Head of caudate nucleus (tissue), 42 donors: ENCODE results near the gene MAP3K4.

Source experiments
- DNase-seq, 42 donors: peaks; one replicate each; pipeline versions ENCODE4 v3.0.0 to v3.0.0-alpha.2; 2020 to 2021; ENCODE audit warnings: mixed read lengths in 7 of 42
- intact Hi-C: fragments of 100-400 bp; cut with DNase I; formaldehyde crosslinking; loops from one replicate; pipeline ENCODE4 v1.15.0; 2022

The MAP3K4 gene, protein sequence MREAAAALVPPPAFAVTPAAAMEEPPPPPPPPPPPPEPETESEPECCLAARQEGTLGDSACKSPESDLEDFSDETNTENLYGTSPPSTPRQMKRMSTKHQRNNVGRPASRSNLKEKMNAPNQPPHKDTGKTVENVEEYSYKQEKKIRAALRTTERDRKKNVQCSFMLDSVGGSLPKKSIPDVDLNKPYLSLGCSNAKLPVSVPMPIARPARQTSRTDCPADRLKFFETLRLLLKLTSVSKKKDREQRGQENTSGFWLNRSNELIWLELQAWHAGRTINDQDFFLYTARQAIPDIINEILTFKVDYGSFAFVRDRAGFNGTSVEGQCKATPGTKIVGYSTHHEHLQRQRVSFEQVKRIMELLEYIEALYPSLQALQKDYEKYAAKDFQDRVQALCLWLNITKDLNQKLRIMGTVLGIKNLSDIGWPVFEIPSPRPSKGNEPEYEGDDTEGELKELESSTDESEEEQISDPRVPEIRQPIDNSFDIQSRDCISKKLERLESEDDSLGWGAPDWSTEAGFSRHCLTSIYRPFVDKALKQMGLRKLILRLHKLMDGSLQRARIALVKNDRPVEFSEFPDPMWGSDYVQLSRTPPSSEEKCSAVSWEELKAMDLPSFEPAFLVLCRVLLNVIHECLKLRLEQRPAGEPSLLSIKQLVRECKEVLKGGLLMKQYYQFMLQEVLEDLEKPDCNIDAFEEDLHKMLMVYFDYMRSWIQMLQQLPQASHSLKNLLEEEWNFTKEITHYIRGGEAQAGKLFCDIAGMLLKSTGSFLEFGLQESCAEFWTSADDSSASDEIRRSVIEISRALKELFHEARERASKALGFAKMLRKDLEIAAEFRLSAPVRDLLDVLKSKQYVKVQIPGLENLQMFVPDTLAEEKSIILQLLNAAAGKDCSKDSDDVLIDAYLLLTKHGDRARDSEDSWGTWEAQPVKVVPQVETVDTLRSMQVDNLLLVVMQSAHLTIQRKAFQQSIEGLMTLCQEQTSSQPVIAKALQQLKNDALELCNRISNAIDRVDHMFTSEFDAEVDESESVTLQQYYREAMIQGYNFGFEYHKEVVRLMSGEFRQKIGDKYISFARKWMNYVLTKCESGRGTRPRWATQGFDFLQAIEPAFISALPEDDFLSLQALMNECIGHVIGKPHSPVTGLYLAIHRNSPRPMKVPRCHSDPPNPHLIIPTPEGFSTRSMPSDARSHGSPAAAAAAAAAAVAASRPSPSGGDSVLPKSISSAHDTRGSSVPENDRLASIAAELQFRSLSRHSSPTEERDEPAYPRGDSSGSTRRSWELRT (N-terminal part only)

DNA sequence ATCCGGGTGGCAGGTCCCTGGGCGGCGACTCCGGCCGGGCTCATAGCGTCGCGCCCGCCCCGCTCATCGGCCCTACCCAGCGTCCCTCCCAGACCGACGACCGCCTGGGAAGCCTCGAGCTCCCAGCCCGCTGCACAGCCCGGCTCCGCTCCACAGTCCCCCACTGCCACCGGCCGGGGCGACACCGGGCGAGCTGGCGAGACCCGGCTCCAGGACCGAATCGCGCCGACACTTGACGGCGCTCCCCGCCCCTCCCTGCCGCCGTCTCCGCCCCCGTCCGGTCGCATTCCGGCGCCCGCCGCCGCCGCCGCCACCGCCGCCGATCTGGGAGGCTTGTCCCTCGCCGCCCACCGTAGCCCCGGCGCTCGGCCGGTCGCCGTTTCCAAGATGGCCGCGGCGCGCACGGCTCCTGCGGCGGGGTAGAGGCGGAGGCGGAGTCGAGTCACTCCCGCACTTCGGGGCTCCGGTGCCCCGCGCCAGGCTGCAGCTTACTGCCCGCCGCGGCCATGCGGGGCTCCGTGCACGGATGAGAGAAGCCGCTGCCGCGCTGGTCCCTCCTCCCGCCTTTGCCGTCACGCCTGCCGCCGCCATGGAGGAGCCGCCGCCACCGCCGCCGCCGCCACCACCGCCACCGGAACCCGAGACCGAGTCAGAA, at the start of gene MAP3K4:
TSS of gene MAP3K4 (plus strand) at position 364 of the 655 bp plus-strand sequence. CDS start at position 527, 163 bp downstream.
- intact Hi-C loops, result loop anchor here (5.0 kb wide), 1 partner anchor 59 kb away; no protein-coding TSS in a partner anchor
- DNase-seq, result peak; percentile 28 to 91 (median 82)

DNA sequence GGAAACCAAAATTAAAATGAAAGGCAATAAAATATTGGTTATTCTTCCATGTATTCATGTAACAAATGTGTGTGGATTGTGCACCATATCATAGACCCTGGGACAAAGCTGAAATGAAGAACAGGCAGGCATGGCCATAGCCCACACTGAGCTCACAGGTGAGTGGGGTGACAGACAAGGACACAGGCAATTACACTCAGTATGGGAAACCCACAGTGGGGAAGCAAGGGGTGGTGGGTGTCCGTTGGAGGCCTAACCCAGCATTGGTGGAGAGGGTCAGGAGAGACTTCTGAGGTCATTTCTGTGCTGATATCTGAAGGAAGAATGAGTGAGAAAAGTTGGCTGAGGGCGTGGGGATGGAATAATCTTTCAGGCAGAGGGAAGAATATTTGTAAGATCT, 47.6 kb upstream of the MAP3K4 start:
- DNase-seq, result no peak
- intact Hi-C loops, result no loop called here

DNA sequence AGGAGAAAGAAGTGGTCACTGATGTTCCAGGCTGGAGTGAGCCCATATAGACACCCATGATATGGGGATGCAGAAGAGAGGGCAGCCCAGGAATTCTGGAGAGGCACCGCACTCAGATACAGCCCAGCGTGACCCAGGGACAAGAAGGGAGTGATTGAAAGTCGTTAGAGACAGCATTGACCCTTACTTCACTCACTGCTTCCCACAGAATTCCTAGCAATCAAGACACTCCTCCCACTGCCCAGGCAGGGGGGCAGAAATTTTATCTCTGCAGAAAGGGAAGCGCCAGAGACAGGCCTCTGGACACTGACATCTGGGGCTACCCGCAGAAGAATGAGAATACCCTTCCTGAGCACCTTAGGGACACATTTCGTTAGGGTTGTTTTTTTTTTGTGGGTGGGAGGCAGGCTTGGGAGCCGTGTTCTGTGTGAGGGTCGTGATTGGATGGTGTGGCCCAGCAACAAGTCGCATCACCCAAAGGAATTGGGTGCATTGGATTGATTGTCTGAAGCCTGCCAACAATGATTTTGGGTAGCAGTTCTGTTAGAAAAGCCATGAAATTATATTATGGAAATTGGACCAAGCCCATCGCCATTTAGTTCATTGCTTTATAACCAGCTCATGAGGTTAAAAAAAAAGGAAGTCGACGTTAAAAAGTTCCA, 45.9 kb upstream of the MAP3K4 start:
- DNase-seq, result no peak
- intact Hi-C loops, result no loop called here

DNA sequence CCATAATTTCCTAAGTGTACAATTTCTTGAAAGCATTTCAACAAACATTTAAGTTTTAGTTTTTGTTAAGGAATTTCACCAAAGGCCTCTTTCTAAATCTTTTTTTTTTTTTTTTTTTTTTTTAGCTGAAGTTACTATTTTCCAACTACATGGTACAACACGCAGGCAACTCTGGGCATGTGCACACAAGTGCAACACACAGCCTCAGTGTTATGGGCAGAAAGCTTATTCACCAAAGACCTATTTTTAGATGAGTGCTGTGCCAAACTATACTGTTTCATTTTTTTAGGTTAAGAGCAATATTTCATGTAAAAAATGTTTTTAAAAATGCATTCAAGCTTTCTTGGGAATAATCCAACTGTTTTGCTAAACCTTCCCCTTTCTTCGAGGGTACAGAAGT, 42.0 kb upstream of the MAP3K4 start:
- DNase-seq, result no peak
- intact Hi-C loops, result no loop called here

DNA sequence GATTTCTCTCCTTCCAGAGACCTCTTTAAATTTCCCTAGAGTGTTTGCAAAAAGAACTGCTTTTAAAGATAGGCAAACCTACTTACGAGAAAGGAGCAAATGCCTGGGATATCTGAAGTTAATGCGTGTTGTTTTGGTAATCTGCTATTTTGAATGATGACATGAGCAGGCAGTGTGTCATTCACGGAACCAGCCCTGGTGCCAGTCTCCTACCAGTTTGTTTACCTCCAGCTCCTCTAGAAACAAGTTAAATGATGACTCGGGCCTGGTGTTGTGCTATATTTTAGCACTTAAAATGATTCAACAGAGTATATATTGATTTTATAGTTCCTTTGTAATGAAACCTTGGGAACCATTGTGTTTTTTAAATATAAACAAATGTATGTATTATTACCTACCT, 41.1 kb upstream of the MAP3K4 start:
- intact Hi-C loops, result no loop called here
- no peak for DNase-seq

DNA sequence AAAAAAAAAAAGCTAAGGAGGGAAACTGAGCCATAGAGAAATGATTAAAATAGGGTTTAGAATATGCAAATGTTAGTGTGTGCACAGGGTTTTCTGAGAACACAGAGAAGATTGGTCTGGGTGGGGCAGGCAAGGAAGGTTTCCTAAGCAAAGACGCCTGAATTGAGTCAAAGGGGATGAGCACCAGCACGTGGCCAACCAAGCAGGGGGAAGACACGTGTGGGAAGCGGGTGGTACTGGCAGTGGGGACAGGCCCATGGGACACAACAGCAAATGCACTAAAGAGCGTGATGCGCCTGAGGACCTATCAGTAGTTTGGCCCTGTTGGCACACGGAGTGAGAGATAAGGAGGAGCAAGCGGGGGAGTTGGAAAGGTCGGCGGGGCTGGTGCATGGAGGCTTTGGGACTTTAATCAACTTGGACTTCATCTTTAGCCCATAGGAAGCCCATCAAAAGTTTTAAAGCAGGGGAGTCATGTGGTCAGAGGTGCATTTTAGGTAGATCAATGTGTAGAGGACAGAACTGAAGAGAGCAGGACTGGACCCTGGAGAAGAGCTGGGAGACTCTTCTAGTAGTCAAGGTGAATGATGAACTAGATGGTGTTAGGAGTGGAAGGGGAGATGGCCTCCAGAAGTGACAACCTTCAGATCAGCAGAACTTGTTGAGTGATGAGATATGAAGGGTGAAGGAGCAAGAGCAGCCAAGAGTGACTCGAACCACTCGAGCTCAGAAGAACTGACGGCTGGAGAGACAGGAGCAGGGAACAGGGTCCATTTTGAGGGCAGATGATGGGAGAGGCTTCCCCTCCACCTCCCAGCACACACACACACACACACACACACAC, 40.2 kb upstream of the MAP3K4 start:
- DNase-seq, result no peak
- intact Hi-C loops, result no loop called here

DNA sequence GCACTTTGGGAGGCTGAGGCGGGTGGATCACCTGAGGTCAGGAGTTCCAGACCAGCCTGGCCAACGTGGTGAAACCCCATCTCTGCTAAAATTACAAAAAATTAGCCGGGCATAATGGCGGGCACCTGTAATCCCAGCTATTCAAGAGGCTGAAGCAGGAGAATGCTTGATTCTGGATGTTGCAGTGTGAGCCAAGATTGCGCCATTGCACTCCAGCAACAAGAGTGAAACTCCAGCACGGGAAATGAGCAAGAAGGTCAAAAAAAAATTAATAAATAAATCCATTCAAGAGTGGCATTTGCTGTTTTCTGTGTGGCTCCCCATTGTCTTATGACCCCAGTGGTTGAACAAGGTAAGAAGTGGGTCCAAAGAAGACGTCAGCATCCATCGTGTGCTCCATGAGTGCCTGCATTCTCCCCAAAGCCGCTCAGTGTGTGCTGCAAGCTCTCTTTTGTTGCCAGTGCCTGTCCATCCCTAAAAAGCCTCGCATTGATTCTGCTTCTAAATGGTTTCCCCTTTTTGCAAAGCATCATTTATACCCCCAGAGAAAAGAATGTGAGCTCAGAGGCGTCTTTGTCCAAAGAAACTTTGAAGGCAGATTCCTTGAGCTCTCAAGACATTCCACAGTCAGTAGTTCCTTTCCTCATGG, 38.8 kb upstream of the MAP3K4 start:
- DNase-seq, result no peak

DNA sequence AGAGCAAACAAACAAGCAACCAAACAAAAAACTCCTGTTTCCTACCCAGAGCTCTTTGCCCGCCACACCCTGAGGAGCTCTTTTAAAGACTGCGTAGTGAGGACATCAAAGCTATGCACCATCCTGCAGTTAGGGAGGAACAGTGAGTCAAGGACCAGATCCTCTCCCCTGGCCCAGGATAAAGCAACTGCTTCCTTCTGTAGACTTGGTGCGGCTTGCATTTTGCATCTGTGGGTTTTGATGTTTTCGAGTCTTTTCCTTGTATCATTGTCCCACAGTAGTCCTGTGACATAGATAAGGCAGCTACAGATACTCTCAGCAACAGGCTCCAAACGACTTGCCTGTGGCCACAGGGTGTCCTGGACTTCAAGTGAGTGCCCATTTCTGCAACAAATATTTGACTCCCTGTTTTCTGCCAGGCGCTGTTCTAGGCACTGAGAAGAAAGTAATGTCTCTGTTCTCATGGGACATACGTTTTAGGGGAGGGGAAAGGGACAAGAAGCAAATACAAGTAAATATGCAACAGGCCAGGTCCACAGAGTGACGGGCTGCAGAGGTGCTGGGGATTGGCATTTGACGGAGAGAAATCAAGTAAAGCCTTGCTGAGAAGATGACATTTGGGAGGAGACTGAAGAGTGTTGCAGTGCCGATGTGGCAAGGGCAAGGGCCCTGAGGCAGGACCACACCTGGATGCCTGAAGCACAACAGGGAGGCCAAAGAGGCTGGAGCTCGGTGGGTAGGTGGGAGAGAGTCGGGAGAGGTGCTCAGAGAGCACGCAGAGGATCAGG, 35.9 kb upstream of the MAP3K4 start:
- intact Hi-C loops, result no loop called here
- DNase-seq, result no peak

More for the DNA sequence above, 38.8 kb upstream of the MAP3K4 start:
- intact Hi-C loops, result no loop called here

DNA sequence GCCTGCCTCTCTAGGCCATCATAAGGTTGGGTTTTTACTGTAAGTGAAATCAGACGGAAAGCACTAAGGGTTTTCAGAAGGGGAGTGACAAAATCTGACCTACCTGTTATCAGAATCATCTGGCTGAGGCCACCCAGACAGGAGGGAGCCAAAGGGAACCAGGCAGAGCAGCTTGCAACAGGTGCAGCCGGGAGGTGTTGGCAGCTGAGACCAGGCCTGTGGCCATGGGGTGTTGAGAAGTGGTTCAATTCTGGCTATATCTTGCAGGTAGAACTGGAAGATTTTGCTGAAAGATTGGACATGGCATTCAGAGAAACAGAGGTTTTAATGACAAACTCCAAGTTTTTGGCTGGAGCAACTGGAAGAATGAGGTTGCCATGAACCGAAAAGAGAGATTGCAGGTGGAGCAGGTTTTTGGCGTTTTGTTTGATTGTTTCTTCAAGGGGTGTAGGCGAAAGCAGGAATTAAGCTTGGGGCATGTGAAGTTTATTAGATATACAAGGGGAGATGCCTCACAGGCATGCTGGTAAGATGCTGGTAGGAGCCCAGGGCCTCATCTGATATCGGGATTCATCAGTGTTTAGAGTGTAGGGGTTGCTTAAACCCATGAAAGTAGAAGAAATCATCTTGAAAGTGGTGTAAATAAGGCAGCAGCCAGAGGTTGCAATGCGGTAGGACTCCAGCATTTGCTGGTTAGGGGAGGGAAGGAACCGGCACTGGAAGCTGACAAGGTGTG, 35.1 kb upstream of the MAP3K4 start:
- intact Hi-C loops, result no loop called here
- DNase-seq, result no peak

DNA sequence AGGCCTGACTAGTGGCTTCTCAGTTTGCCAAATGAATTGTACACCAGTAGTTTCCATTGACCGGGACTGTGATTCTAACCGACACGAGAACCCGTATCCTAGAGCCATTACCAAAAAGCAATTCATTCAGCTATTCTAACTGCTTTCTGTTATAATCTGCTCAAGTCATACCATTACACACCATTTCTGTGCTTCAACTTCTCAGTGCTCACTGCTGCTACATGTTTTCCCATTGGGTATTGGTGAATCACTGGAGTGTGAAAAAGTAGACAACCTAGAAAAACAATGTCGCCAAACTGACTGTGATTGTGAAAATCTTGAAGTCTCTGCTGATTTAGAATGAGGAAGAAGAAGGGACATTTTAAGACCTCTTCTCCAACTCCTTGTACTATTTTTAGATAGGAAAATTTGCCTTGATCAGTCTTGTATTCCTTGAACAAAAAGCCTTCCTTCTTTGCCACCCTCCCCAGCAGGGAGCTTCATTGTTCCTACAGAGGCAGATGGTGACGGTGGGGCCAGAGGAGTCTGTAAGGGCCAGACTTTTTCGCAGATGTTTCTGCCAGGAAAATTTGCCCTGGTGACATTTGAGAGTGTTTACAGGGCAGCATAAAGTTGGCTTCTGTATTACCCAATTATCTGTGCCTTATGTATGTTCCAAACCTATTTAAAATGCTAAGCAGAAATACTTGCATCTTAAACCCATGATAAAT, 31.7 kb upstream of the MAP3K4 start:
- DNase-seq, result no peak
- intact Hi-C loops, result no loop called here

DNA sequence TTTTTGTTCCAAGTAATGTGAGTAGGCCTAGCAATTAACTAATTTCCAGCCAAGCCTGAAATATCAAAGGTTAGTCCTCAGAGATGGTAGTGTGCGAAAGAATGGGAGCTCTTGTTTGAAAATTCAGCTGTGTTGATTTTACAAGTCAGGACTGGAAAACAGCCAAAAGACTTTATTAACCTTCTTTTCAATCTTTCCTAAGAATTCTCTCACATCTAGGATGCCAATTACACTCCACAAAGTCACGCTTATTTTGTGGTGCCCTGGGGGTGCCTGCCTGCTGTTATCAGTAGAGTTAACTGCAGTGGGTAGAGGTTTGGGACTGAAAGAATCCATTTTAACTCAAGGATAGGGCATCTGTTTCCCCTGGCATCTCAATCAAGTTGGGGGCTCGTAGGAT, 30.7 kb upstream of the MAP3K4 start:
- peak in 3 of 42 donors; percentile 4 to 12 (median 5) for DNase-seq
- intact Hi-C loops, result no loop called here

DNA sequence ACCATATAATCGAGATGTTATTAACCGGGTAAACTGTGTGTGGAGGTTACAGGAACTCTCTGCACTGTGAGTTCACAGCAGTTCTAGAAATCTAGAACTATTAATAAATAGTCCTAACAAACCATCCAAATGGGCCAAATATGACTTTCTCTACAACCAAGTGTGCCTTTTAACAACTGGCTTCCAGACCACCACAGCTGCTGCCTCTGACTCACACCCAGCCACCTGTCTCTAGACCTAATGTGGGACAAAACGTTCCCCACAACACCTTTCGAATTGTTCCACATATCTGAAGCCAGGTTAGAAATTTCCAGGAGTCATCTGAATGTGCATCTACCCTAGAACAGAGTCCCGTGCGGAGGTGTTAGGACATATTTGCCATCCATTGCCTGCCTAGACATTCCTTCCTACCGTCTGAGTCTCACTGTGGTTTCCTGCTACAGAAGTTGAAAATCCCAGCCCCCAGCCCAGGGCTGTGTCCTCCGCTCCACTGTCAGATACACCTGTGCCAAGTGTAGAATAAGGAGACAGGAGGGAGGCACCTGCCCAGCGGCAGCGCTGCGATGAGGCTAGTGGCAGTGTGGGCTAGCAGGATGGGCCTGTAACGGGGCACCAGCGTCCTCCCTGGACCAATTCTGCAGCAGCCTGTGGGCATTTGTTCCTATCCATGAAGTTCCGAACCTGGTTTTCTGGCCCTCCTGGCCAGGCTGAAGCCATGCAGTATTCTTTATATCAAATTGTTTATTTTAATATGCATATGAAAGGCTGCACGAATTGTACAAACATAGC, 28.5 kb upstream of the MAP3K4 start:
- no peak for DNase-seq
- intact Hi-C loops, result no loop called here

DNA sequence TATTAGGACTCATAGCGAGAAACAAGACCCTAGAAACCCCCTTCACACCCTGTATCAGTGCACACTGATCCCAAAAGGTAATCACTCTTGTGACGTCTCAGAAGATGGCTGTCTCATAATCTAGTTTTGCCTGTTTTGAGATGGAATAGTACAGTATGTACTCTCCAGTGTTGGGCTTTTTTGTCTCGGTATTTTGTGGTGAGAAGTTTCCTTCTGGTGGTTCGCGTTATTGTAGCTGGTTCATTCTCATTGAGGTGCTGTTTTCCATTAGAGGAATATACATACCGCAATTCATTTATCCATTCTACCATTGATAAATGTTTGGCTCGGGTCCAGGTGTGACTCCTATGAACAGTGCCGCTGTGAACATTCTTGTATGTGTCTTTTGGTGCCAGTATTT, 27.9 kb upstream of the MAP3K4 start:
- intact Hi-C loops, result no loop called here
- no peak for DNase-seq

DNA sequence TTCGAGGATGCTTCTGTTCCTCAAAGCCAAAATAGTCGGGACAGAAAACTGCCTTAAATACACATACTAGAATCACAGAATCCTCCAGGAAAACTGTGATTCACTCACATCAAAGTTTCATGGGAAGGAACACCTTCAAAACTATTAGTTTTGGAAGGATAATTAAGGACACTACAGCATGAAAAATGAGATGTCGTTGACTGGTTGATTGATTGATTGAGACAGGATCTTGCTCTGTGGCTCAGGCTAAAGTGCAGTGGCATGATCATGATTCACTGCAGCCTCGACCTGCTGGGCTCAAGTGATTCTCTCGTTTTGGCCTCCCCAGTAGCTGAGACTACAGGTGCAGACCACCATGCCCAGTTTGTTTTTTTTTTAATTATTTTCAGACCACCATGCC, 25.7 kb upstream of the MAP3K4 start:
- intact Hi-C loops, result no loop called here
- DNase-seq, result no peak
